Subcutaneous abdominal adipose tissue (tissue), 5 donors: ENCODE results near the gene REG3G.
"Not testable (repeated sequence)": the region's sequence is repeated elsewhere in the genome, so short reads cannot be mapped to it uniquely, and the experiment has no call there.

Source experiments
- H3K27ac ChIP-seq: one replicate; pipeline ENCODE4 v1.7.0; 2013; ENCODE audit warnings: low read depth, mild to moderate bottlenecking, inconsistent platforms, low read length, moderate library complexity
- H3K27me3 ChIP-seq, 5 donors: one replicate each; pipeline ENCODE4 v1.7.0; 2013; ENCODE audit warnings: low read length in 5 of 5, inconsistent platforms in 1 of 5; ENCODE audit not compliant: control insufficient read depth in 5 of 5, insufficient read depth in 4 of 5
- H3K36me3 ChIP-seq, 5 donors: one replicate each; pipeline ENCODE4 v1.7.0; 2013; ENCODE audit warnings: low read length in 5 of 5; ENCODE audit not compliant: control insufficient read depth in 5 of 5, insufficient read depth in 5 of 5
- H3K4me1 ChIP-seq, 5 donors: one replicate each; pipeline ENCODE4 v1.7.0; 2013; ENCODE audit warnings: low read length in 5 of 5, mild to moderate bottlenecking in 3 of 5, moderate library complexity in 1 of 5; ENCODE audit not compliant: control insufficient read depth in 5 of 5, insufficient read depth in 5 of 5
- H3K4me3 ChIP-seq, 5 donors: one replicate each; pipeline ENCODE4 v1.7.0; 2013; ENCODE audit warnings: low read length in 5 of 5, low read depth in 1 of 5
- H3K9ac ChIP-seq, 5 donors: one replicate each; pipeline ENCODE4 v1.7.0; 2013; ENCODE audit warnings: low read length in 5 of 5, mild to moderate bottlenecking in 4 of 5, moderate library complexity in 3 of 5
- H3K9me3 ChIP-seq, 5 donors: one replicate each; pipeline ENCODE4 v1.7.0; 2013; ENCODE audit warnings: low read length in 5 of 5; ENCODE audit not compliant: control insufficient read depth in 5 of 5
- donor health status: healthy.
- donor health status: healthy.
- donor health status: healthy.
- donor health status: healthy.
- donor health status: healthy.

The REG3G gene

GRCh38 chr2:79011496-79011895 lies 14.0 kb upstream of the REG3G start:
- Histone ChIP-seq H3K4me3 (no peak overlapping the region), H3K4me1 (no peaks in the 10 kb centered on the region)

GRCh38 chr2:79013629-79014028 lies 11.9 kb upstream of the REG3G start:
- no peak overlapping the region for H3K4me3 ChIP-seq
- no peaks in the 10 kb centered on the region for H3K9me3 ChIP-seq
- no peaks in the 10 kb centered on the region for H3K4me1 ChIP-seq
- no peaks in the 10 kb centered on the region for H3K36me3 ChIP-seq
- no peak overlapping the region for H3K9ac ChIP-seq
- peaks cover 0 to 3% (median 0%) of the 10 kb centered on the region in 5 donors for H3K27me3 ChIP-seq
- no peak overlapping the region for H3K27ac ChIP-seq

More at GRCh38 chr2:79011496-79011895, 14.0 kb upstream of the REG3G start:
- Histone ChIP-seq H3K9ac (no peak overlapping the region), H3K27ac (no peak overlapping the region), H3K9me3 (no peaks in the 10 kb centered on the region), H3K27me3 (peaks cover 0 to 3% (median 0%) of the 10 kb centered on the region in 5 donors), H3K36me3 (no peaks in the 10 kb centered on the region)

- Histone ChIP-seq H3K4me1 (no peaks in the 10 kb centered on the region), H3K27me3 (peaks cover 0 to 3% (median 0%) of the 10 kb centered on the region in 5 donors), H3K4me3 (no peak overlapping the region), H3K36me3 (no peaks in the 10 kb centered on the region), H3K9me3 (no peaks in the 10 kb centered on the region), H3K27ac (no peak overlapping the region), H3K9ac (no peak overlapping the region)
Measured at GRCh38 chr2:79016342-79016741, 9.2 kb upstream of the REG3G start.

- Histone ChIP-seq H3K27me3 (no peaks in the 10 kb centered on the region), H3K4me3 (no peak overlapping the region), H3K9me3 (no peaks in the 10 kb centered on the region), H3K4me1 (peaks cover 0 to 5% (median 0%) of the 10 kb centered on the region in 5 donors), H3K27ac (no peak overlapping the region), H3K9ac (no peak overlapping the region), H3K36me3 (no peaks in the 10 kb centered on the region)
Measured at GRCh38 chr2:79026061-79026460, 559 bp downstream of the REG3G start.

GRCh38 chr2:79039944-79040343 lies 14.4 kb downstream of the REG3G start:
- Histone ChIP-seq H3K4me3 (no peak overlapping the region), H3K27ac (no peak overlapping the region)

GRCh38 chr2:79041032-79041448 lies 15.5 kb downstream of the REG3G start:
- H3K9me3 ChIP-seq: no peaks in the 10 kb centered on the region
- no peak overlapping the region for H3K27ac ChIP-seq

More at GRCh38 chr2:79039944-79040343, 14.4 kb downstream of the REG3G start:
- no peaks in the 10 kb centered on the region for H3K9me3 ChIP-seq
- no peak overlapping the region for H3K9ac ChIP-seq
- no peaks in the 10 kb centered on the region for H3K36me3 ChIP-seq
- peaks cover 0 to 3% (median 0%) of the 10 kb centered on the region in 5 donors for H3K27me3 ChIP-seq
- H3K4me1 ChIP-seq: no peaks in the 10 kb centered on the region

GRCh38 chr2:79053486-79053885 lies 28.0 kb downstream of the REG3G start:
- H3K4me3 ChIP-seq, H3K27me3 ChIP-seq, H3K9ac ChIP-seq, H3K27ac ChIP-seq, H3K9me3 ChIP-seq, H3K36me3 ChIP-seq, H3K4me1 ChIP-seq: not testable (repeated sequence)

More at GRCh38 chr2:79041032-79041448, 15.5 kb downstream of the REG3G start:
- H3K36me3 ChIP-seq: no peaks in the 10 kb centered on the region
- H3K27me3 ChIP-seq: peaks cover 0 to 3% (median 0%) of the 10 kb centered on the region in 5 donors
- H3K4me1 ChIP-seq: no peaks in the 10 kb centered on the region
- H3K9ac ChIP-seq: no peak overlapping the region
- no peak overlapping the region for H3K4me3 ChIP-seq

- H3K27me3 ChIP-seq, H3K4me1 ChIP-seq, H3K9me3 ChIP-seq, H3K36me3 ChIP-seq, H3K4me3 ChIP-seq, H3K27ac ChIP-seq, H3K9ac ChIP-seq: not testable (repeated sequence)
Measured at GRCh38 chr2:79054769-79055168, 29.3 kb downstream of the REG3G start.

GRCh38 chr2:79065201-79065600 lies 39.7 kb downstream of the REG3G start:
- Histone ChIP-seq H3K27ac (no peak overlapping the region), H3K27me3 (no peaks in the 10 kb centered on the region), H3K9me3 (no peaks in the 10 kb centered on the region), H3K36me3 (no peaks in the 10 kb centered on the region), H3K4me1 (no peaks in the 10 kb centered on the region), H3K9ac (no peak overlapping the region), H3K4me3 (no peak overlapping the region)

- H3K4me1 ChIP-seq: no peaks in the 10 kb centered on the region
- H3K4me3 ChIP-seq: no peak overlapping the region
Measured at GRCh38 chr2:79071078-79071477, 45.6 kb downstream of the REG3G start.

More at GRCh38 chr2:79071078-79071477, 45.6 kb downstream of the REG3G start:
- Histone ChIP-seq H3K9ac (no peak overlapping the region), H3K27ac (no peak overlapping the region), H3K9me3 (no peaks in the 10 kb centered on the region), H3K36me3 (no peaks in the 10 kb centered on the region), H3K27me3 (no peaks in the 10 kb centered on the region)
